ENCODE data around the gene MDFI. TPM values are rescaled to one million over a fixed set of nuclear protein-coding genes. Genes with fewer than 3 reads are reported as not detected.

Gene MDFI
- polyA plus RNA-seq, 2 of the 4 experiments (the other 2 are of a cell fraction): 0.06 to 0.30 TPM

DNA sequence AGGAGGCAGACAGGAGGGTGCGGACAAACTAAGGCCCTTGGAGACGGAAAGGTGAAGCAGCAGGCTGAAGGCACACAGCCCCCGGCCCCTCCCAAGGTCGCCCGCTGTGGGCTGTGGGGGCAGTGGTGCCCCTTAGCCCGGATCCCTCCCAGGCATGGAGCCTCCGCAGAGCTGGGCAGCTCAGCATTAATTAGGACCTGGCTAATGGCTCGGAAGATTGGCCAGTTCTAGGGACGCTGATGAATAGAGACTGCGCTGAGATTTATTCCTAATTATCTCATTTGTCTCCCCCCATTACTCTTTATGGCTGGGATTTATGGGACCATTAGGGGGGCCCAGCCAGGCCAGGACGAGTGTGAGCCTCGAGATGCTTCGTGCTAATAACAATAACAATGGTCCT is 20.4 kb downstream of the MDFI start (continued):
- TF ChIP-seq FOSL2 (IDR thresholded peaks at IDR 0.05): no peak
- no peak for TF ChIP-seq FOSL2 (CRISPR knock-in tag; IDR thresholded peaks at IDR 0.05)

DNA sequence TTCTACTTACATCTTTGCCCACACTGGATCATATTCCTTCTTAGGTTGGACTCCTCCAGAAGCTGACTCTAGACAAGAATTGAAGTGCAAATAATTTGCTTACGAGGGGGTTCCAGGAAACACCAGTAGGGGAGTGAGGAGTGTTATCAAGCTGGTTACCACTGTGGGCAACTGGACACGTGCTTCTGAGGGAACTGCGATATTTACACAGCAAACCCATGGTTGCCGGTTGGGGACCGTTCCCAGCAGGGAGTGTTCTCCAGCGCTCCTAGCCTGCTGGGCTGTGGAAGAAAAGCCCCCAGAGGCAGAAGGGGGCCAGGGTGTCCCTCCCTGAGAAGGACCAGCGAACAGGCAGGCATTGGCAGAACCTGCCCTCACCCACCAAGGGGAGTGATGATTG is 21.7 kb downstream of the MDFI start:
- DNase-seq (ENCODE audit: low read depth in 1 of 2, low spot score in 1 of 2) (no peak), ATAC-seq (no peak), FAIRE-seq (no peak)
- H3K4me3 ChIP-seq: no peak overlapping the region
- H3K9me3 ChIP-seq: no peaks in the 10 kb centered on the region
- ChIA-PET POLR2A (no interaction called here), CTCF (interaction anchor here (0.8 to 1.2 kb wide), 3 partner anchors 23 to 291 kb away, joined by 3 to 4 read pairs (median 3); no protein-coding TSS in a partner anchor)
- H3K4me2 ChIP-seq: no peak overlapping the region
- no peak for TF ChIP-seq MAFK (IDR thresholded peaks at IDR 0.05; ENCODE audit: partially characterized antibody)
- no peak for TF ChIP-seq EHF (CRISPR knock-in tag; IDR thresholded peaks at IDR 0.05)
- WGBS (ENCODE audit: missing lambda C conversion rate): 14% methylated on average over 7 of the region's 7 CpGs
- H3K4me1 ChIP-seq: no peaks in the 10 kb centered on the region
- H3K27ac ChIP-seq: no peak overlapping the region

DNA sequence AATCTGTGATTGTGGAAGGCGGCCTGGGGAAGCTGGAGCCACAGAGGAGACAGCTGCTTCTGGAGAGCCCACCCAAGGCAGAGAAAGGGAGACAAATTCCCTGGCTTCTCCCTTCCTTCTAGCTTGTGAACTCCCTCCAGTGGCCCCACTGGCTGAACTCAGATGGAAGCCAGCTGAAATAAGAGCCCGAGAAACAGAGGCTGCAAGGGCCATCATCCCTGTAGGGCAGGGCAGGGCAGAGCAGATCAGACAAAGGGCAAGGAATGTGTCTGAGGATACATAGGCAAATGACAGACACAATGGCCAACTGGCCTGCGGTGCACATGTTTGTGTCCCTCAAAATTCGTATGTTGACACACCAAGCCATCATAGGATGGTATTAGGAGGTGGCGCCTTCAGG is 25.3 kb downstream of the MDFI start:
- no peak for TF ChIP-seq NPAS2 (CRISPR knock-in tag; IDR thresholded peaks at IDR 0.05; ENCODE audit: borderline replicate concordance)
- TF ChIP-seq, protein P1, sequence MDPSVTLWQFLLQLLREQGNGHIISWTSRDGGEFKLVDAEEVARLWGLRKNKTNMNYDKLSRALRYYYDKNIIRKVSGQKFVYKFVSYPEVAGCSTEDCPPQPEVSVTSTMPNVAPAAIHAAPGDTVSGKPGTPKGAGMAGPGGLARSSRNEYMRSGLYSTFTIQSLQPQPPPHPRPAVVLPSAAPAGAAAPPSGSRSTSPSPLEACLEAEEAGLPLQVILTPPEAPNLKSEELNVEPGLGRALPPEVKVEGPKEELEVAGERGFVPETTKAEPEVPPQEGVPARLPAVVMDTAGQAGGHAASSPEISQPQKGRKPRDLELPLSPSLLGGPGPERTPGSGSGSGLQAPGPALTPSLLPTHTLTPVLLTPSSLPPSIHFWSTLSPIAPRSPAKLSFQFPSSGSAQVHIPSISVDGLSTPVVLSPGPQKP (IDR thresholded peaks at IDR 0.05; ENCODE audit: low read depth, low read length): no peak
- TF ChIP-seq, protein P2, sequence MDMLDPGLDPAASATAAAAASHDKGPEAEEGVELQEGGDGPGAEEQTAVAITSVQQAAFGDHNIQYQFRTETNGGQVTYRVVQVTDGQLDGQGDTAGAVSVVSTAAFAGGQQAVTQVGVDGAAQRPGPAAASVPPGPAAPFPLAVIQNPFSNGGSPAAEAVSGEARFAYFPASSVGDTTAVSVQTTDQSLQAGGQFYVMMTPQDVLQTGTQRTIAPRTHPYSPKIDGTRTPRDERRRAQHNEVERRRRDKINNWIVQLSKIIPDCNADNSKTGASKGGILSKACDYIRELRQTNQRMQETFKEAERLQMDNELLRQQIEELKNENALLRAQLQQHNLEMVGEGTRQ (IDR thresholded peaks at IDR 0.05): no peak
- no peak for TF ChIP-seq SREBF2 (IDR thresholded peaks at IDR 0.05)
- TF ChIP-seq CEBPB (IDR thresholded peaks at IDR 0.05): no peak
- Histone ChIP-seq H3K4me3 (no peak overlapping the region), H3K4me2 (no peak overlapping the region), H3K9me3 (no peaks in the 10 kb centered on the region), H3K27ac (no peak overlapping the region), H3K4me1 (no peaks in the 10 kb centered on the region)
- ChIA-PET POLR2A (no interaction called here), CTCF (interaction anchor here (3.5 kb wide), 1 partner anchor 20 kb away, joined by 19 read pairs; no protein-coding TSS in a partner anchor)
- DNase-seq (ENCODE audit: low read depth in 1 of 2, low spot score in 1 of 2) (no peak), FAIRE-seq (no peak), ATAC-seq (no peak)
- WGBS (ENCODE audit: missing lambda C conversion rate): 31% methylated on average over 4 of the region's 5 CpGs

DNA sequence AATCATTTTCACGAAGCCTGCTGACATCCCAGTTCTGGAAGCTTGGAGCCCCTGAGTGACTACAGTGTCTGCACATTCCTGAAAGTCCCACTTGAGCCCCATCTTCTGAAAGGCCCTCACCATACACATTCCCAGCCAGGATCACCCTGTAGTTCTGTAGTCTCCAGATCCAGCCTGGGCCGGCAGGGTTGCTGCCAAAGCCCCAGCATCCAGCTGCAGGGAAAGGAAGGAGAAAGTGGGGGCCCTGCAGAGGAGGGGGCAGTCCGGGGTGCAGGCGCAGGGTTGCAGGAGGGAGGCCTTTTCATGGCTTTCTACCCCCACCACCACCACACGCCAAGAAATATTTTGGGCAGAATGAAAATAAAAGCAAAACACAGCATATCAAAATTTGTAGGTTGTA is 26.0 kb downstream of the MDFI start:
- 41% methylated on average over 5 of the region's 5 CpGs for WGBS (ENCODE audit: missing lambda C conversion rate)
- TF ChIP-seq, protein P3, sequence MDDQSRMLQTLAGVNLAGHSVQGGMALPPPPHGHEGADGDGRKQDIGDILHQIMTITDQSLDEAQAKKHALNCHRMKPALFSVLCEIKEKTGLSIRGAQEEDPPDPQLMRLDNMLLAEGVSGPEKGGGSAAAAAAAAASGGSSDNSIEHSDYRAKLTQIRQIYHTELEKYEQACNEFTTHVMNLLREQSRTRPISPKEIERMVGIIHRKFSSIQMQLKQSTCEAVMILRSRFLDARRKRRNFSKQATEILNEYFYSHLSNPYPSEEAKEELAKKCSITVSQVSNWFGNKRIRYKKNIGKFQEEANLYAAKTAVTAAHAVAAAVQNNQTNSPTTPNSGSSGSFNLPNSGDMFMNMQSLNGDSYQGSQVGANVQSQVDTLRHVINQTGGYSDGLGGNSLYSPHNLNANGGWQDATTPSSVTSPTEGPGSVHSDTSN (IDR thresholded peaks at IDR 0.05): no peak
- no peak for TF ChIP-seq KDM1A (IDR thresholded peaks at IDR 0.05; ENCODE audit: low read depth)
- TF ChIP-seq MAZ (IDR thresholded peaks at IDR 0.05; ENCODE audit: borderline replicate concordance, low read depth, low read length): no peak
- no peak for TF ChIP-seq CEBPB (IDR thresholded peaks at IDR 0.05)
- no peak for TF ChIP-seq GATA3 (IDR thresholded peaks at IDR 0.05; ENCODE audit: borderline replicate concordance)
- TF ChIP-seq FOSB (CRISPR knock-in tag; IDR thresholded peaks at IDR 0.05): no peak
- TF ChIP-seq CBX8 (IDR thresholded peaks at IDR 0.05): no peak
- TF ChIP-seq PHF8 (IDR thresholded peaks at IDR 0.05; ENCODE audit: borderline replicate concordance, low read depth): no peak
- no peak for TF ChIP-seq SMC3 (IDR thresholded peaks at IDR 0.05)
- TF ChIP-seq HEYL (CRISPR knock-in tag; IDR thresholded peaks at IDR 0.05): no peak

More for the DNA sequence above, 26.0 kb downstream of the MDFI start:
- no peak for ATAC-seq
- ChIA-PET CTCF (interaction anchor here (3.5 kb wide), 1 partner anchor 20 kb away, joined by 19 read pairs; no protein-coding TSS in a partner anchor), POLR2A (no interaction called here)
- no peak overlapping the region for H3K4me3 ChIP-seq
- no peak overlapping the region for H3K27ac ChIP-seq
- no peak overlapping the region for H3K4me2 ChIP-seq
- no peak for FAIRE-seq
- no peak for DNase-seq (ENCODE audit: low read depth in 1 of 2, low spot score in 1 of 2)
- H3K4me1 ChIP-seq: no peaks in the 10 kb centered on the region
- H3K9me3 ChIP-seq: no peaks in the 10 kb centered on the region
